Aorta (tissue), 5 donors: ENCODE data around the gene PAQR5. TPM values are rescaled to one million over a fixed set of nuclear protein-coding genes. Genes with fewer than 3 reads are reported as not detected.

Experiments used
- ATAC-seq: fragments of 200-7000 bp; cut with Tn5 transposase; one replicate; pipeline ENCODE4 v1.9.1; 2022; ENCODE audit warnings: moderate library complexity; ENCODE audit not compliant: low FRiP score
- DNase-seq, 2 donors: peaks; one replicate each; pipeline ENCODE4 v3.0.0-alpha.2; 2020
- H3K27ac ChIP-seq, 2 donors: one replicate each; pipeline ENCODE4 v1.5.1; 2013; ENCODE audit warnings: low read length in 2 of 2, mild to moderate bottlenecking in 2 of 2, moderate library complexity in 2 of 2, control low read depth in 1 of 2, inconsistent platforms in 1 of 2, low read depth in 1 of 2
- H3K27me3 ChIP-seq, 2 donors: one replicate each; pipeline ENCODE4 v1.6.1; 2013; ENCODE audit warnings: control low read depth in 1 of 2, low read length in 1 of 2, mild to moderate bottlenecking in 1 of 2, moderate library complexity in 1 of 2; ENCODE audit not compliant: insufficient read depth in 2 of 2, control insufficient read depth in 1 of 2
- H3K36me3 ChIP-seq, 2 donors: one replicate each; pipeline ENCODE4 v1.6.1; 2013; ENCODE audit warnings: control low read depth in 1 of 2, low read length in 1 of 2, mild to moderate bottlenecking in 1 of 2; ENCODE audit not compliant: insufficient read depth in 2 of 2, control insufficient read depth in 1 of 2
- H3K4me1 ChIP-seq, 2 donors: one replicate each; pipeline ENCODE4 v1.6.1; 2013; ENCODE audit warnings: low read length in 2 of 2, control low read depth in 1 of 2, mild to moderate bottlenecking in 1 of 2, moderate library complexity in 1 of 2; ENCODE audit not compliant: insufficient read depth in 2 of 2, control insufficient read depth in 1 of 2
- H3K4me3 ChIP-seq, 2 donors: one replicate each; pipeline ENCODE4 v1.5.1; 2013; ENCODE audit warnings: low read length in 2 of 2, control low read depth in 1 of 2, mild to moderate bottlenecking in 1 of 2
- H3K9me3 ChIP-seq: one replicate; pipeline ENCODE4 v1.6.1; 2013; ENCODE audit warnings: mild to moderate bottlenecking, low read length; ENCODE audit not compliant: control insufficient read depth
- WGBS, 2 donors: extraction: QIAGEN DNeasy Blood & Tissue Kit; methylation state at CpG; one replicate each; pipeline ENCODE4 v1.1.7; 2013; 5-methylcytosine and 5-hydroxymethylcytosine counted together
- intact Hi-C, 2 donors: fragments of 100-400 bp; cut with DNase I; formaldehyde crosslinking; loops; one replicate each; pipeline versions ENCODE4 v1.14.2 to v1.15.0; 2022
- polyA plus RNA-seq, 2 donors: library from polyadenylated mRNA; stranded (reverse); fragments of 200-250 nt; gene quantifications; one replicate each; pipeline ENCODE4 v1.2.3, GENCODE V29; 2013
- total RNA-seq, 2 donors: library from RNA; stranded (reverse); fragmentation: NEBNext Ultra II Directional; extraction: Animal tissue kit (Norgen Biotek cat#: 25700); gene quantifications; one replicate each; pipeline ENCODE4 v1.2.1, GENCODE V29; 2021
- donor health status: healthy with polysubstance abuse.
- donor health status: Bipolar disorder and iron deficiency.
- donor health status: DM: no; HTN: no; CAD: no.
- donor health status: DM: no; HTN: no; CAD: no.
- donor health status: DM: yes; HTN: yes; CAD: no.

The PAQR5 gene
- total and polyA plus RNA-seq, 4 donors: 0.31 to 1.9 (median 0.54) TPM

DNA sequence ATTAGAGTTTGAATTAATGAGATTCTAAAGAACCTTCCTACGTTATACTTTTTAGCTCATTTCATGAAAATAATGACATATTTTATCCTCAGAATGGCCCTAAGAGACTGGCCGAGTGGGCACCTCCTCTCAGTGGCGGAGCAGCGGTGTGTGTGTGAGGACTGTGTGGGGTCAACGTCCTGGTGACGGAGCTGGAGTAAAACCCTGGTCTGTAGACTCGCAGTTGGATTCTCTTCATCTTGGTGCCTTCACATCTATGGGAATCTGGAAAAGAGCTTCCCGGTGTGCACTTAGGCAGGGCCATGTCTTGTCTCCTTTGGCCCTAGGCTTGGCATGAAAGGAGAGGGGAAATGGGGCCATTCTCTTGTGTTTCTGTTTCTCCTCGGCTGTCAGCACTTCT, 21.4 kb upstream of the PAQR5 start:
- Histone ChIP-seq H3K27me3 (no peaks in the 10 kb centered on the region), H3K36me3 (no peaks in the 10 kb centered on the region), H3K9me3 (no peaks in the 10 kb centered on the region), H3K27ac (no peak overlapping the region), H3K4me1 (no peaks in the 10 kb centered on the region), H3K4me3 (no peak overlapping the region)
- 77% methylated on average over 9 of the region's 9 CpGs for whole genome bisulfite sequencing, 2 donors
- ATAC-seq (no peak), DNase-seq (no peak)
- intact Hi-C loops: no loop called here

DNA sequence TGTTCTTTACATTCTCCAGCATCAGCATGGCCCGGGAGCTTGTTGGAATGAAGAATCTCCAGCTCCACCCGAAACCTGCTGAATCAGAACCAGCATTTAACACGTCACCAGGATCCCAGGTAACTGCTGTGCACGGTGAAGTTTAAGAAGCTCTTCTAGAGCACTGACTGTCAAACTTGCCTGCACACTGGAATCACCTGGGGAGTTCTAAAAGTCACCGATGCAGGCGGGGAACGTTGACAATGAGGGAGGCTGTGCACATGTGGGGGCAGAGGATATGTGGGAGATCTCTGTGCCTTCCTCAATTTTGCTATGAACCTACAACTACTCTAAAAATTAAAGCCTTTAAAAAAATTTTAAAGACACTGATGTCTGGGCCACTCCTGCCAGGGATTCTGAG, 19.1 kb upstream of the PAQR5 start:
- Histone ChIP-seq H3K36me3 (no peaks in the 10 kb centered on the region), H3K27me3 (no peaks in the 10 kb centered on the region), H3K4me1 (no peaks in the 10 kb centered on the region), H3K27ac (no peak overlapping the region), H3K4me3 (no peak overlapping the region), H3K9me3 (no peaks in the 10 kb centered on the region)
- ATAC-seq (no peak), DNase-seq (no peak)
- intact Hi-C loops: no loop called here
- 91 to 93% methylated on average over 7 of the region's 7 CpGs for WGBS, 2 donors

- Histone ChIP-seq H3K27ac (no peak overlapping the region), H3K4me3 (no peak overlapping the region), H3K9me3 (no peaks in the 10 kb centered on the region), H3K36me3 (no peaks in the 10 kb centered on the region), H3K4me1 (no peaks in the 10 kb centered on the region), H3K27me3 (no peaks in the 10 kb centered on the region)
- DNase-seq (no peak), ATAC-seq (no peak)
- intact Hi-C loops: no loop called here
- WGBS, 2 donors: 65 to 69% methylated on average over 5 of the region's 5 CpGs
These were observed 17.9 kb upstream of the PAQR5 start for GRCh38 chr15:69280783-69281182.

DNA sequence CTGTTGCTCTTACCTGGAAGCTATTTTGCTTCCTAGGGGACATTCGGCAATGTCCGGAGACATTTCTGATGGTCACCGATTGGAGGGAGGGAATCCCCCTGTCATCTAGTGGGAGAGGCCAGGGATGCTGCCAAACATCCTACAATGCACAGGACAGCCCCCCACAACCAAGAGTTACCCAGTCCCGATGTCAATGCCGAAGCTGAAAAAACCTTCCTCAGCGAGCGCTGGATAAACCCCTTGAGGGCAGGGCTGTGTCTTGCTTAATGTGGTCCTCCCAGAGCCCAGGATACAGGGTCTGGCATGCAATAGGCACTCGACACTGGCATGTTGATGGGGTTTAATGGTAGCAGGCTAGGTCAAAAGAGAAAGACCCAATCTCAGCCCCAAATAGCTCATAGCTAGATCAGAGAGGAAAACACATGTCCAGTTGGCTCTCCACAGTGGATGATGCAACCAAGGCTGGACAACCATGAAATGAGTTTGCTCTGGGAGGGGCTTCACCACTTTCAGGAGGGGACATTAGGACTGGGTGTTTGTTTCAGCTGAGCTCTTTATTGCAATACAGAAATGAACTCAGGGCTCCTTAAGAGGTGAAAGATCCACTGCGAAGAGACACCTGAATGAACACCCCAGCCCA, 16.5 kb upstream of the PAQR5 start:
- ATAC-seq (no peak), DNase-seq (no peak)
- Histone ChIP-seq H3K4me1 (no peaks in the 10 kb centered on the region), H3K4me3 (no peak overlapping the region), H3K9me3 (no peaks in the 10 kb centered on the region), H3K27ac (no peak overlapping the region), H3K27me3 (no peaks in the 10 kb centered on the region), H3K36me3 (no peaks in the 10 kb centered on the region)
- WGBS, 2 donors: 86 to 95% methylated on average over 9 of the region's 9 CpGs
- intact Hi-C loops: no loop called here

GRCh38 chr15:69285834-69286233, 12.9 kb upstream of the PAQR5 start:
- intact Hi-C loops: no loop called here
- Histone ChIP-seq H3K27me3 (no peaks in the 10 kb centered on the region), H3K9me3 (no peaks in the 10 kb centered on the region), H3K4me1 (no peaks in the 10 kb centered on the region), H3K27ac (no peak overlapping the region), H3K36me3 (no peaks in the 10 kb centered on the region), H3K4me3 (no peak overlapping the region)
- DNase-seq (no peak), ATAC-seq (no peak)
- WGBS, 2 donors: 95 to 97% methylated on average over 12 of the region's 12 CpGs

- H3K36me3 ChIP-seq: no peaks in the 10 kb centered on the region
- no peak for ATAC-seq
- H3K27ac ChIP-seq: no peak overlapping the region
- WGBS, 2 donors: 85 to 86% methylated on average over 7 of the region's 7 CpGs
- H3K9me3 ChIP-seq: no peaks in the 10 kb centered on the region
- no peaks in the 10 kb centered on the region for H3K27me3 ChIP-seq
- intact Hi-C loops: no loop called here
- no peak for DNase-seq
- no peak overlapping the region for H3K4me3 ChIP-seq
- no peaks in the 10 kb centered on the region for H3K4me1 ChIP-seq
These were observed 10.7 kb upstream of the PAQR5 start for GRCh38 chr15:69288011-69288410.

DNA sequence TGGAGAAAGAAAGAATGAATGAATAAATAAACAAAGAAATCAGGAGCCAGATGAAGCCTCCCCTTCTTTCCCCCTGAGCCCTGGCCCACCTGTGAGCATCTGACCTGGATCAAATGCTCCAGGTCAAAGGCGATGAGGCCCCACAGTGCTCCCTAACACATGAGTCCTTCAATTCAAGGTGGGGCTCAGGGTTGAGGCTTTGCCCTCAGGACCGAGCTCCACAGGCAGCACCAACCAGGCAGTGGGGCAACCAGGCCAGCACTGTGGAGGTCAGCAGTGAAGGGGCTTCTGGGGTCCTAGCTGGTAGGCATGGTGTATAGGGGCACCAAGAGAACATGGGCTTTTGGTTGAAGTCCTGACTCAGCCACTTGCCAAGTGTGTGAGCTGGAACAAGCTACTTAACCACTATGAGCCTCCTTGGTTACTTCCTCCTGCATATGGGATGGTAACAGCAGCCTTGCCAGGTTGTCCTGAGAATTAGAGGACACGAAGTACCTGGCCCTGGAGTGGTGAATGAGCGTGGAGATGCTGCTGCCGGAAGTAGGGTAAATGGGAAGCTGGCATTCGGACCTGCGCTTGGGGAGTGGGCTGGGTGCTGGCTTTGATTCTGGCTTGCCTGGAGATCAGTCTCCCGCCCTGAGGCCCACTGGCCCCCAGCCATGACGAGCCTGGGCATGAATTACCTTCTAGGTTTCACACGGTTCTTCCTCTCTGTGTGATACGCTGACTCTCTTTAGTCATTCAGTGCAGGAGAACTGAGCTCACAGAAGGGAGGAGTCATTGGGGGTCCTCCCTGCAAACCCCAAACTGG, 10.0 kb upstream of the PAQR5 start:
- ATAC-seq: no peak
- no peak for DNase-seq
- Histone ChIP-seq H3K36me3 (no peaks in the 10 kb centered on the region), H3K4me1 (no peaks in the 10 kb centered on the region), H3K4me3 (no peak overlapping the region), H3K27ac (no peak overlapping the region), H3K27me3 (no peaks in the 10 kb centered on the region), H3K9me3 (no peaks in the 10 kb centered on the region)
- intact Hi-C loops: no loop called here
- 90 to 93% methylated on average over 11 of the region's 11 CpGs for WGBS, 2 donors

DNA sequence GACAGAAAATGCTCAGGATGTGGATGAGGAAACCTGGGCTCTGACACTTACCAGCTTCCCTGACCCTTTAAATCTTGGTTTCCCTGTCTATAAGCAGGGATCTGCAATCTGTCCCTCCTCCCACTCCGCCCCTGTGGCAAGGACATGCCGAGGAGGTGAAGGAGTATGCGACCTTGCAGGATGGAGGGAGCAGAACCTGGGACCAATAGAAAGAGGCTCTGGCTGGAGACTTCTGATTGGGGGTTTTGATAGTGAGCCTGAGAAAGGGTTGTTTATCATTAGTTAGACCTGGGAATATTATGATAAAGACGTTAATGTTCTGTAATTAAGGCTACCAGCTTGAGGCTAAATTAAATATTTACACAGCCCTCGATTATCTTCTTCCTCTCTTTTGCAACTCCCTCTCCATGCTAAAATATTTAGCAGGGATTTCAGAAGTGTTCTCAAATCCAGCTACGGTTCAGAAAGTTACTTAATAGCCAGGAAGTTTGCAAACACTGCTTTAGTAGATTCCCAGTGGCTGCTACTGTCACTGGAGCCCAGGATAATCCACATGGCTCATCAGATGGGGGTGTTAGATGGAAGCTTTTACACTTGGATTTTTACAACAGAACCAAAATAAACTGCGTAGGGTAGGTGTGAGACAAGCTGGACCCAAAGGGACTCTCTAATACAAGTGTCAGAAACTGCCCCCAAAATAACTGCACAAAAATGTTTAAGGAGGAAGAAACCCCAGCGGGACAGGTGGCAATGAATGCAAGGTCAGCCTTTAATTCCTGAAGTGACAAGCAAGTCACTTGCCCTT, 9.2 kb upstream of the PAQR5 start:
- DNase-seq: no peak
- no peaks in the 10 kb centered on the region for H3K9me3 ChIP-seq
- intact Hi-C loops: no loop called here
- WGBS, 2 donors: 52 to 57% methylated on average over 8 of the region's 8 CpGs
- H3K27me3 ChIP-seq: no peaks in the 10 kb centered on the region
- no peaks in the 10 kb centered on the region for H3K4me1 ChIP-seq
- H3K36me3 ChIP-seq: no peaks in the 10 kb centered on the region
- no peak overlapping the region for H3K27ac ChIP-seq
- no peak overlapping the region for H3K4me3 ChIP-seq
- no peak for ATAC-seq
